IMR-90 (cell line): Measurements from ENCODE around the gene LTBP2. TPM values are rescaled to one million over a fixed set of nuclear protein-coding genes. Genes with fewer than 3 reads are reported as not detected.

Experiments
- ATAC-seq: fragments of 200-7000 bp; cut with Tn5 transposase; 2 replicates; pipeline ENCODE4 v1.9.1; 2020; ENCODE audit warnings: low read depth, mild to moderate bottlenecking, moderate library complexity
- BruUV-seq: library from RNA; stranded (reverse); fragments of 400-500 nt; replicated peaks from 2 replicates; lab custom pipeline; 2021; lab: Mats Ljungman, UMichigan
- CTCF ChIA-PET: fragments of 300-600 bp; formaldehyde crosslinking; extraction: SDS; loops from one replicate; lab custom pipeline; 2021; ENCODE audit warnings: antibody characterized with exemption; lab: Yijun Ruan, JAX
- POLR2A ChIA-PET: fragments of 300-600 bp; sonication (Branson Sonifier 250); formaldehyde crosslinking; loops from one replicate; lab custom pipeline; 2022; ENCODE audit warnings: antibody characterized with exemption; ENCODE audit not compliant: unreplicated experiment; lab: Charles Lee
- DNase-seq: peaks from one replicate; pipeline ENCODE4 v3.0.0; 2013
- H2AFZ ChIP-seq: replicated peaks from 2 replicates; pipeline ENCODE3; 2013; ENCODE audit warnings: low read length, mild to moderate bottlenecking; ENCODE audit not compliant: poor library complexity
- H2AK5ac ChIP-seq: 2 replicates; pipeline ENCODE4 v1.6.1; 2013; ENCODE audit warnings: low read depth, low read length, inconsistent platforms
- H2AK9ac ChIP-seq: replicated peaks from 2 replicates; pipeline ENCODE3; 2013; ENCODE audit warnings: mild to moderate bottlenecking, low read depth, low read length, moderate library complexity; ENCODE audit not compliant: poor library complexity
- H2BK120ac ChIP-seq: 2 replicates; pipeline ENCODE4 v1.6.1; 2013; ENCODE audit warnings: low read depth, low read length, inconsistent platforms
- H2BK15ac ChIP-seq: 3 replicates; pipeline ENCODE4 v1.6.1; 2013; ENCODE audit warnings: low read depth, low read length, inconsistent platforms
- H2BK20ac ChIP-seq: 2 replicates; pipeline ENCODE4 v1.6.1; 2013; ENCODE audit warnings: low read depth, mild to moderate bottlenecking, inconsistent platforms, low read length, moderate library complexity
- H2BK5ac ChIP-seq: 2 replicates; pipeline ENCODE4 v1.6.1; 2013; ENCODE audit warnings: mild to moderate bottlenecking, low read depth, low read length, inconsistent platforms; ENCODE audit not compliant: poor library complexity, severe bottlenecking
- H3K14ac ChIP-seq: replicated peaks from 2 replicates; pipeline ENCODE4 v1.6.1; 2013; ENCODE audit warnings: low read depth, low read length, inconsistent platforms
- H3K18ac ChIP-seq: 2 replicates; pipeline ENCODE4 v1.6.1; 2013; ENCODE audit warnings: low read depth, low read length, control low read depth
- H3K23ac ChIP-seq: 2 replicates; pipeline ENCODE4 v1.6.1; 2013; ENCODE audit warnings: low read depth, low read length, inconsistent platforms
- H3K27ac ChIP-seq: 2 replicates; pipeline ENCODE4 v1.5.1; 2013; ENCODE audit warnings: mild to moderate bottlenecking, control low read depth, low read length; ENCODE audit not compliant: insufficient read depth
- H3K27me3 ChIP-seq: 2 replicates; pipeline ENCODE4 v1.6.1; 2013; ENCODE audit warnings: low read length; ENCODE audit not compliant: control insufficient read depth, insufficient read depth
- H3K36me3 ChIP-seq: 2 replicates; pipeline ENCODE4 v1.6.1; 2013; ENCODE audit warnings: low read length, mixed read lengths; ENCODE audit not compliant: control insufficient read depth, insufficient read depth
- H3K4ac ChIP-seq: 2 replicates; pipeline ENCODE4 v1.6.1; 2013; ENCODE audit warnings: low read depth, low read length, inconsistent platforms
- H3K4me1 ChIP-seq: 2 replicates; pipeline ENCODE4 v1.6.1; 2013; ENCODE audit warnings: low read length, mixed read lengths; ENCODE audit not compliant: control insufficient read depth, insufficient read depth
- H3K4me2 ChIP-seq: 2 replicates; pipeline ENCODE4 v1.6.1; 2013; ENCODE audit warnings: low read depth, mild to moderate bottlenecking, control low read depth, low read length, moderate library complexity
- H3K4me3 ChIP-seq: 2 replicates; pipeline ENCODE4 v1.5.1; 2013; ENCODE audit warnings: low read depth, mild to moderate bottlenecking, control low read depth, low read length, moderate library complexity; ENCODE audit not compliant: insufficient read depth
- H3K56ac ChIP-seq: 2 replicates; pipeline ENCODE4 v1.6.1; 2013; ENCODE audit warnings: low read length, inconsistent platforms; ENCODE audit not compliant: insufficient read depth; ENCODE audit errors: extremely low read depth
- H3K79me1 ChIP-seq, 2 experiments: 2 replicates each; pipeline ENCODE4 v1.6.1; 2013; ENCODE audit warnings: low read length in 2 of 2, inconsistent platforms in 1 of 2, low read depth in 1 of 2
- H3K9ac ChIP-seq: 2 replicates; pipeline ENCODE4 v1.6.1; 2013; ENCODE audit warnings: low read depth, low read length, control low read depth
- H3K9me1 ChIP-seq: 2 replicates; pipeline ENCODE4 v1.6.1; 2013; ENCODE audit warnings: low read length, inconsistent platforms; ENCODE audit not compliant: insufficient read depth
- H3K9me3 ChIP-seq: 2 replicates; pipeline ENCODE4 v1.6.1; 2013; ENCODE audit warnings: low read length; ENCODE audit not compliant: control insufficient read depth, insufficient read depth
- H4K20me1 ChIP-seq: 2 replicates; pipeline ENCODE4 v1.6.1; 2013; ENCODE audit warnings: low read length, inconsistent platforms; ENCODE audit not compliant: insufficient read depth
- H4K5ac ChIP-seq: 2 replicates; pipeline ENCODE4 v1.6.1; 2013; ENCODE audit warnings: mild to moderate bottlenecking, low read depth, low read length, control low read depth
- H4K8ac ChIP-seq, 2 experiments: 2 replicates each; pipeline ENCODE4 v1.6.1; 2013; ENCODE audit warnings: low read depth in 2 of 2, low read length in 2 of 2, control low read depth in 1 of 2, inconsistent platforms in 1 of 2
- H4K91ac ChIP-seq: 2 replicates; pipeline ENCODE4 v1.6.1; 2013; ENCODE audit warnings: low read depth, low read length, inconsistent platforms; ENCODE audit not compliant: insufficient read depth
- BHLHE40 ChIP-seq: fragments of 150-350 bp; IDR thresholded peaks from 2 replicates; pipeline ENCODE4 v1.6.1; 2016; ENCODE audit warnings: mild to moderate bottlenecking, low read depth, low read length
- MAFK ChIP-seq: IDR thresholded peaks from 2 replicates; pipeline ENCODE4 v1.6.1; 2012; ENCODE audit warnings: low read depth, low read length, improper control_type of control experiment
- MAZ ChIP-seq: IDR thresholded peaks from 2 replicates; pipeline ENCODE4 v1.6.1; 2012; ENCODE audit warnings: low read depth, mild to moderate bottlenecking, low read length, improper control_type of control experiment, moderate library complexity, borderline replicate concordance
- POLR2A ChIP-seq: IDR thresholded peaks from 2 replicates; pipeline ENCODE4 v1.6.1; 2012; ENCODE audit warnings: mild to moderate bottlenecking, low read depth, low read length
- RAD21 ChIP-seq: IDR thresholded peaks from 2 replicates; pipeline ENCODE4 v1.6.1; 2012; ENCODE audit warnings: low read length, improper control_type of control experiment
- RCOR1 ChIP-seq: IDR thresholded peaks from 2 replicates; pipeline ENCODE4 v1.6.1; 2012; ENCODE audit warnings: mild to moderate bottlenecking, low read length, improper control_type of control experiment; ENCODE audit not compliant: insufficient replicate concordance
- RFX5 ChIP-seq: IDR thresholded peaks from 2 replicates; pipeline ENCODE4 v1.8.0; 2012; ENCODE audit warnings: low read depth, mild to moderate bottlenecking, low read length, moderate library complexity
- WGBS, 2 experiments: methylation state at CpG; one replicate each; pipeline versions ENCODE4 v1.1.5 to v1.1.7; 2013; ENCODE audit warnings: missing lambda C conversion rate in 2 of 2; ENCODE audit not compliant: insufficient read length in 1 of 2; ENCODE audit errors: extremely low coverage in 2 of 2; 5-methylcytosine and 5-hydroxymethylcytosine counted together
- dilution Hi-C: fragments of 300-500 bp; cut with HindIII; formaldehyde crosslinking; loops from one replicate; pipeline ENCODE4 v1.14.3; 2018; ENCODE audit warnings: low sequenced_read_pairs; ENCODE audit not compliant: unreplicated experiment
- in situ Hi-C: fragments of 300-500 bp; cut with MboI; formaldehyde crosslinking; loops from 3 replicates; pipeline ENCODE4 v1.14.3; 2019; ENCODE audit warnings: low sequenced_read_pairs, inconsistent platforms, mixed read lengths
- intact Hi-C: fragments of 100-400 bp; cut with micrococcal nuclease; formaldehyde crosslinking; loops from 2 replicates; pipeline ENCODE4 v1.10.0; 2022
- polyA plus RNA-seq, 3 experiments: library from polyadenylated mRNA; depleted of rRNA; stranded (reverse); fragments of >200 nt; gene quantifications; 2 replicates each; pipeline ENCODE4 v1.2.3, GENCODE V29; 2012; ENCODE audit warnings: low replicate concordance in 1 of 3
- total RNA-seq: library from RNA; depleted of rRNA; stranded (reverse); fragments of >200 nt; gene quantifications from 2 replicates; pipeline ENCODE4 v1.2.3, GENCODE V29; 2012

LTBP2 gene
- total and polyA plus RNA-seq, 2 of the 4 experiments (the other 2 are of a cell fraction) = 23.8 to 79.3 TPM

GRCh38 chr14:74604911-74605310 is 7.1 kb downstream of the LTBP2 start (continued):
- TF ChIP-seq RCOR1 = no peak
- TF ChIP-seq BHLHE40 = no peak

GRCh38 chr14:74604157-74604556 is 7.9 kb downstream of the LTBP2 start:
- dilution Hi-C loops = no loop called here
- in situ Hi-C loops = no loop called here
- intact Hi-C loops = loop anchor here (10.0 kb wide), 1 partner anchor 281 kb away; the partner anchor contains the start of gene DLST
- Histone ChIP-seq H3K4me1 (peaks cover 40% of the 10 kb centered on the region), H3K18ac (peak overlapping the region; percentile 45), H3K27ac (peak overlapping the region; percentile 17; the same call in 1 of the 2 replicates), H2AFZ (no peak overlapping the region), H3K14ac (peak overlapping the region; percentile 92), H4K5ac (peak overlapping the region; percentile 74), H2BK20ac (peak overlapping the region; percentile 98), H2AK9ac (peak overlapping the region; percentile 17), H2AK5ac (peak overlapping the region; percentile 90), H2BK5ac (no peak overlapping the region), H3K27me3 (no peaks in the 10 kb centered on the region), H3K23ac (peak overlapping the region; percentile 68; the same call in 1 of the 2 replicates), H4K20me1 (peaks cover 2% of the 10 kb centered on the region; the same call in 1 of the 2 replicates), H3K4me2 (no peak overlapping the region), H2BK15ac (peak overlapping the region; percentile 73; the same call in 1 of the 3 replicates), H3K79me1 (peaks cover 25 to 78% of the 10 kb centered on the region in 2 experiments; a peak in 3 of 4 replicates), H3K36me3 (peaks cover 10% of the 10 kb centered on the region), H4K8ac (peak overlapping the region in 1 of 2 experiments; percentile 93; a peak in 1 of 4 replicates), H4K91ac (peak overlapping the region; percentile 97), H3K56ac (no peak overlapping the region), H3K9me3 (no peaks in the 10 kb centered on the region), H3K9me1 (peaks cover 34% of the 10 kb centered on the region), H3K4me3 (no peak overlapping the region), H2BK120ac (peak overlapping the region; percentile 94), H3K9ac (no peak overlapping the region), H3K4ac (peak overlapping the region; percentile 96)
- ChIA-PET POLR2A (interaction anchor here (1.4 kb wide), 1 partner anchor 33 kb away, joined by 4 read pairs; no protein-coding TSS in a partner anchor), CTCF (interaction anchor here (0.6 to 1.0 kb wide), 3 partner anchors 9 to 103 kb away, joined by 3 read pairs; no protein-coding TSS in a partner anchor)
- whole genome bisulfite sequencing, 2 experiments = 100% methylated on average over 1 of the region's 7 CpGs; no CpG with 5 or more reads in 1 of the 2 experiments
- no peak for ATAC-seq
- no TSS peak for BruUV-seq
- TF ChIP-seq POLR2A = no peak
- no peak for TF ChIP-seq RAD21
- TF ChIP-seq MAZ = no peak
- no peak for TF ChIP-seq MAFK
- no peak for TF ChIP-seq BHLHE40
- no peak for TF ChIP-seq RFX5
- DNase-seq = no peak
